Measurements from ENCODE around the gene AHSG.

Gene AHSG

DNA sequence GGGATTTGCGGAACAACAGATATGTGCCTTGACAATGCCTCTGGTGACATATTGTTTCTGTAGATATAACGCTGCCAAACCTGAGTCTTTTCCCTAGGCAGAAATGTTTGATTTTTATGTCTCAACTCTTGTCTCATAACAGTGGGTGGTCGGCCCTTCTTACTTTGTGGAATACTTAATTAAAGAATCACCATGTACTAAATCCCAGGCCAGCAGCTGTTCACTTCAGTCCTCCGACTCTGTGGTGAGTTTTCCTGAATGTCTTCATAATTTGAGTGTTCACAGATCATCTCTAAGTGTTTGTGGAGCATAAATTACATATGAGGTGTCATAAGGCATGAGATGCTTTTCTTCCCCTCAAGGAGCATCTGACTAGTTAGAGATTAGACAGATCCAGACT, 33.2 kb downstream of the AHSG start:
- DNase-seq, result no peak

DNA sequence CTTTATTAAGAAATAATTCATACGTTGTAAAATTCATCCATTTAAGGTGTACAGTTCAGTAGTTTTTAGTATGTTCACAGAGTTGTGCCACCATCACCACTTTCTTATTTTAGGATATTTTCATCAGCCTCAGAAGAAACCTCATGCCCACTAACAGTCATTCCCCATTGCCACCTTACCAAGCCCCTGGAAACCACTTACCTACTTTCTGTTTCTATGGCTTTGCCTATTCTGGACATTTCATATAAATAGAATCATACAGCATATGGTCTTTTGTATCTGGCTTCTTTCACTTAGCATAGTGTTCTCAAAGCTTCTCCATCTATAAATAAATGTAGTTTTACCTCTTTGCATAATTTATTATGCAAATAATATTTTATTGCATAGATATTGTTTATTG, 34.0 kb downstream of the AHSG start:
- DNase-seq, result no peak

DNA sequence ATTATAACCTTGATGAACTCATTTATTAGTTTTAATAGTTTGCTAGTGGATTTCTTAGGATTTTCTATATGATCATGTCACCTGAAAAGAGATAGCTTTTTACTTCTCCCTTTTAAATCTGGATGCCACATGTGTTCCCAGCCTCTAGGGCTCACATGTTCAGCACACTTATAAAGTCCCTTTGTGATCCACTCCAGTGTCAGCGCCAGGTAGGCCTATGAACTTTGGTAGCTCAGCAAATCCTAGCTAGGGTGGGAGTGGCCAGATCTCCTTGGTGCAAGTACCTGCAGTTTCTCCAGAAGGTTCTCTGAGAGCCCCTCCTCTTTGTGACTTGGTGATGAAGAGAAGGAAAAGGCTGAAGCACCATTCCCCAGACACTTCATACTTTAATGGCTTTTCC, 36.0 kb downstream of the AHSG start:
- DNase-seq, result no peak

DNA sequence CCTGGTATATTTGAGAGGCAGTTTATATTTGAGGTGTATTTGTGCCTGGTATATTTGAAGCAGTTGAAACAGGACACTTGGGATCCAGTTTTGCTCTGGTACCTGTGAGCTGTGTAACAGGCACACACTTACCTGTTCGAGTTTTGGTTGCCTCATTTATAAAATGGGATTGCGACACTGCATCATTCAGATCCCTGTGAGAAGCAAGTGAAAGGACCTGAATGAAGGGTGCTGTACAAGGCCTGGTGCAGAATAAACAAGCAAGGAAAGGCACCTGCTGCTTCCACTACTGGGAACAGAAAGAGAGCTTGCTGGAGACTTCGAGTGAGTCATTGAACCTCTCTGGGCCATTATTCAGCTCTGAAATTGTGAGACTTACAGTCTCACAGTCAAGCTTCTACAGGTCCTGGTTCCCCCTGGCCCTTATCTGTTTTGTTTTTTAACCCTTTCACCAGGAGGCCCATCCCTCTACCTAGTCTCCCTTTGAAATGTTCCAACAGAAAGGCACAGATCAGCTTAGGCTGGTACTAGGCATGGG, 38.9 kb downstream of the AHSG start:
- DNase-seq, result no peak

DNA sequence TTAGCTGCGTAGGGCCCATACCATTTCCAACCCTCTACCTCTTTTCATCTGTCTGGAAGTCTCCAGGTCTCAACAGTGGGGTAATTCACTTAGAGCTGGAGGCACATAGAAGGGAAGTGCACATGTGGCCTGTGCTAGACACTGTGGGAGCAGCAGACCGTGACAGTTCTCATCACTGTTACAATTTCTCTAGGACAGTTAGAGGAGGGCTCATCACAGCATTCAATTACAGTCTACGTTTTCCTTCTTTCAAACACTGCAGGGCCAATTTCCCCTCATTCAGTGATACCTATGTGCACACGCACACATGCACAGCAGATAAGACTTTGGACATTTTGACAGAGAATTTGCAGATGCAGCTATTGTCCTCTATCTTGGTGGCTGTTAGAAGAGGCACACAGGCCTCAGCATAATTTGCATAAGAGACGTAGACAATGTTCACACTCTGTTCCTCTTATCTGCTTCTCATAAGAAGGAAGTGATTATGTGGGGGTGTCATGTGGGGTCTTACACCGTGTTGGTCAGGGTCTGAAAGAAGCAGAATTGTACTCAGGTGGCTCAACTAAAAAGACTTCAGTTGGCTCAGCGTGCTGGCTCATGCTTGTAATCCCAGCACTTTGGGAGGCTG, 40.3 kb downstream of the AHSG start:
- no peak for DNase-seq

DNA sequence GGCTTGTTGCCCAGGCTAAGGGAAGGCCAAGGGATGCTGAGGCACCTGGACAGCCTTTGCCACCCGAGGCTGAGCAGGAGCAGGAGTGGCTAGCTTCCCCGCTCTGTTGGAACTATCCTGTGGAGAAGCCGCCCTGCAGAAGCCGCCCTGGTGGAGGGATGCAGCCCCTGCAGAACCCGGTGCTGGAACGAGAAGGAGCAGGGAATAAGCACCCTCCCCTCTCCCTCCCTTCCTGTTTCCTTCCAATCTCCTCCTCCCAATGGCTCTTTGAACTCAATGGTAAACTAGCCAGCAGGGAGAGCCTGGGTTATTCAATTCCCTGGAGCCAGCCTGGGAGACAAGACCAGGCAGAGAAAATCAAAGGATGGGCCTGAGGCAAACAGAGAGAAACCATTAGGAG, 41.1 kb downstream of the AHSG start:
- no peak for DNase-seq

DNA sequence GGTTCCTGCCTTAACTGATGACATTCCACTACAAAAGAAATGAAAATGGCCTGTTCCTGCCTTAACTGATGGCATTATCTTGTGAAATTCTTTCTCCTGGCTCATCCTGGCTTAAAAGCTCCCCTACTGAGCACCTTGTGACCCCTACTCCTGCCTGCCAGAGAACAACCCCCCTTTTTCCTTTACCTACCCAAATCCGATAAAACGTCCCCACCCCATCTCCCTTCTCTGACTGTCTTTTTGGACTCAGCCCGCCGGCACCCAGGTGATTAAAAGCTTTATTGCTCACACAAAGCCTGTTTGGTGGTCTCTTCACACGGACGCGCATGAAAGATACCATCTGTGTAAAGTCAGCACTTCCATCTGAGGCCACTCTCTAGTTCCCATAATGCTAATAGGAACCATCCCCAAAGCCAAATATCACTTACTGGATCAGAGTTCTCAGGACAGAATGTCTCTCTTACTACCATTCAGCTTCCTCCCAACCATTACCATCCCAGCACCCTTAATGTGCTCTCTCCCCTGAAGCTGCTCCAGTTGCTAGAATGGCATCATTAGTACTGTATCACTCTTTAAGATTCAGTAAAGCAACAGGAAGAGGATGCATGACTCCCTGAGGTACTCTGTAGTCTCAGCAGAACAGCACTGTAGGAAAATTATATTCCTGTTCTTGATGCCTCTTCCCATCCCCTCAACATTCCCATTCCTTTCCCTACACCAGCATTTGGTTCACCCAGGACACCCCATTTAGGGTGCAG, 50.7 kb downstream of the AHSG start:
- no peak for DNase-seq

DNA sequence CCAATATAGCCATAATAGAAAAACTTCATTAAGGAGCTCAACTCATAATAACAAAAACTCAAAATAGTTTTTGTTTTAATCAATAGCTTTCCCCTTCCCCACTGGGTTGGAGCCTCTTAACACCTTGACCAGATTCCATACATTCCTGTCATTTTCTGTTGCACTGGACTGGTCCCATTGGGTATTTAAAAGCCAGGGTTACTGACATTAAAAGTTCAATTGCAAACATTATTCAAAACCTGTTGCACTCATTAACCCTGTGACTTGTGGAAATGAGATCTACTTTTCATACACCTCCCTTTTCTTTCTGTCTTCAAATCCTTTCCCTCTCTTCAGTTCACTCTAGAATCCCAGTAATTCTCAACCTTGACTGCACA, 51.2 kb downstream of the AHSG start:
- no peak for DNase-seq

DNA sequence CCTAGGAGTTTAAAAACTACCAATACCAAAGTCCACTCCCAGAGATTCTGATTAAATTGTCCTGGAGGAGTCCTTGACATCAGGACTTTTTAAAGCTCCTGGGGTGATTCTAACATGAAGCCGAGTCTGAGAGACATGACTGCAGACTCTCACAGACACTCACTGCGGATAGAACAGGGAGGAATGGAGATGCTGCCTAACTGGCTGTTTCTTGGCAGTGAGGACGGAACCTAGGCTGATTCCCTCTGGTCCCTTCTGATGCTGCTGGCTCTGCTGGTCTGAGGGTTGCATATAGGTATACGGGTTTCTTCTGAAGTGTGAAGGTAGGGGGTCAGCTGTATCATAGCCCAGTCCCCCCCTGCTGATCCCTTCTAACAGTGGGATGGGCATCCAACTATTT, 51.6 kb downstream of the AHSG start:
- no peak for DNase-seq

DNA sequence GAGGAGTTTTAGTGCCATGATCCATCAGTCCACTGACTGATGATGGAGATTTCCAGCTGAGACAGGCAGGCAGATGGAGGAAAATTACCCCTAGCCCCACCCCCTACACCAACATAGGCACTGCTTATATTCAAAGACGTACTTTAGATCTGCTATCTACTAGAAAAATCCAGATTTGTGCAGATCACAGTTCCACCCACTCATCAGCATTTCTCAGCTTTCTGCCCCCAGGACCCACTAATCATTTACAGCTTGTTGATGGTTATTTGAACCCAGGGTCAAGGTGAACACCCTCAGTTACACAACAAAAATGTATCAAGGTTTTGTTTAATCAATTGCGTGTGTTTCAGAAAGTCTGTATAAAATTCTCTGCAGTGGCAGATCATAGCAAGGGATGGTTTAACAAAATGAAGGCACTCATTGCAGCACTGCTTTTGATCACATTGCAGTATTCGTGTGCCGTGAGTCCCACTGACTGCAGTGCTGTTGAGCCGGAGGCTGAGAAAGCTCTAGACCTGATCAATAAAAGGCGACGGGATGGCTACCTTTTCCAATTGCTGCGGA, 52.8 kb downstream of the AHSG start, which contains the start of gene HRG:
Gene HRG (plus strand): TSS at position 390 of the 564 bp plus-strand sequence. CDS start 18 bp downstream, at position 408.
- no peak for DNase-seq

DNA sequence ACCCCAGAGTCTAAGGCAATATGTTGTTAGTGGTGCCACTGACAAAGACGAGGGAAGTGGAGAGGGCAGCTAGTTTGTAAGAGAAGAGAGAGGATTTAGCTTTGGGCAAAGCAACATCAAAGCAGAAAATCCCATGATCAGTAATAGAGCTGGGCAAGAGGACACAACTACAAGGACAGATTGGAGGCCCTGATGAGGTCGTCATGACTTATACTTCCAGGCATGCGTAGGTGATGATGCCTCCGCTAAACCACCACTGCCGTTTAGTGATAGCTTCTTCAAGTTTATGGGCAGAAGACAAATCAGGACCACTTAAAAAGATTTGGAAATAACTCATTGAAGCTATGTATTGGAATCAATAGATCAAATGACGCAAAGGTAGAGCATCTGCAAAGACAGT, 55.6 kb downstream of the AHSG start:
- DNase-seq, result no peak

DNA sequence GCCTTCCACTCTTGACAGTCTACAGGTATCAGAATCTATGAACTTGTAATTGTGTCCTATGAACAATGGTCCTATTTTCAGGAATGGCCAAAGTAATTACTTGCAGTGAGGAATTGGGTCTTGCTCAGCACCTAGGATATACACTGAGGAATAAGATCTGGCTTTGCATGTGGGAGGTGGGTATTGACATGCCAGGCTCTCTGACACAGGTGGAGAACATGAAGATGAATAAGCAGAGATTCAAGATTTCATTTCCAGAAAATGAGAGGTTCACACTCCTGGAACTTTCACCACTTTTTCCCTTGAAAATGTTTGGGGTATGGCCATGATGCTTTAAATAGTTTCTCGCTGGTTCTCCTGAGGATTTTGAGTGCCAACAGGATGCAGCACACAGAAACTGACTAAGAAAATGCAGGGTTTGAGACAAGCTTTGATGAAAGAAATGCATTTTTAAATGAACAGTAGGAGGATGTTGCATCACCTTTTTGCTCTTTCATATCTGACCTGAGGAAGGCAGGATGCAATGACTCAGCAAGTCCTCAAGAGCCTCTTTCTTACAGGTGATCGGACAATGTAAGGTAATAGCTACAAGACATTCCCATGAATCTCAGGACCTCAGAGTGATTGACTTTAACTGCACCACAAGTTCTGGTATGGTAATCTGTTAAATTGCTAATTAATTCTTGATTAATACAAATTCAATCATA, 56.7 kb downstream of the AHSG start:
- no peak for DNase-seq

DNA sequence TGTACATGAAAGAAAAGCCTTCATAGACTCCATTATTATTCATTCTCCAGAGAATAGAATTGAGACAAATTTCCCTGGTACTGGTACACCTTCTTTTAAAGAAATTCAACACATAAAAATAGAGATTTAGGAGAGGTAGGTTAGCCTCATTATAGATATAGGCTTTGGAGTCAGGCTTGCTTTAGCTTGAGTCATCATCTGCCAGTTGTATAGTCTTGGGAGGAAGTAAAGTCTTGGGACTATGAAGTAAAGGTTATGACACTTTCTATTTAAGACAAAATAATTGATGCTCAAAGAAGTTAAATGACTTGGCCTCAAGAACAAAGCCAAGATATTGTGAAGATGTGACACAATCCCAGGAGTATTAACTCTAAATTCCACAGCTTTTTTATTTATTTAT, 57.3 kb downstream of the AHSG start:
- no peak for DNase-seq
